Psoas muscle (tissue), 8 donors: Measurements from ENCODE around the gene TXNDC8. TPM values are rescaled to one million over a fixed set of nuclear protein-coding genes. Genes with fewer than 3 reads are reported as not detected.
"Not testable (repeated sequence)": the region's sequence is repeated elsewhere in the genome, so short reads cannot be mapped to it uniquely, and the experiment has no call there.

Source experiments
- ATAC-seq, 4 donors: fragments of 200-7000 bp; cut with Tn5 transposase; one replicate each; pipeline ENCODE4 v1.9.1; 2020; ENCODE audit warnings: moderate library complexity in 3 of 4, mild to moderate bottlenecking in 2 of 4
- DNase-seq, 2 donors: peaks; one replicate each; pipeline ENCODE4 v3.0.0-alpha.2; 2020
- H3K27ac ChIP-seq: fragments of 200-600 bp; one replicate; pipeline ENCODE4 v1.8.0; 2022
- H3K27me3 ChIP-seq, 3 donors: fragments of 200-600 bp in 1 of 3; one replicate each; pipeline versions ENCODE4 v1.6.1 to v1.8.0; 2013 to 2022; ENCODE audit warnings: low read length in 2 of 3, mild to moderate bottlenecking in 2 of 3, moderate library complexity in 1 of 3; ENCODE audit not compliant: insufficient read depth in 3 of 3
- H3K36me3 ChIP-seq, 2 donors: fragments of 200-600 bp in 1 of 2; one replicate each; pipeline versions ENCODE4 v1.6.1 to v1.8.0; 2013 to 2022; ENCODE audit warnings: low read depth in 1 of 2, mild to moderate bottlenecking in 1 of 2, moderate library complexity in 1 of 2; ENCODE audit not compliant: insufficient read depth in 1 of 2
- H3K4me1 ChIP-seq: fragments of 200-600 bp; one replicate; pipeline ENCODE4 v1.8.0; 2022
- H3K4me3 ChIP-seq: fragments of 200-600 bp; one replicate; pipeline ENCODE4 v1.8.0; 2022; ENCODE audit warnings: mild to moderate bottlenecking
- H3K9me3 ChIP-seq: fragments of 200-600 bp; one replicate; pipeline ENCODE4 v1.8.0; 2022
- CTCF ChIP-seq: fragments of 200-600 bp; IDR thresholded peaks from one replicate; pipeline ENCODE4 v1.8.0; 2022; ENCODE audit warnings: antibody characterized with exemption
- WGBS, 3 donors: extraction: QIAGEN DNeasy Blood & Tissue Kit; methylation state at CpG; one replicate each; pipeline versions ENCODE4 v1.1.6 to v1.1.7; 2013; 5-methylcytosine and 5-hydroxymethylcytosine counted together
- intact Hi-C, 2 donors: fragments of 100-400 bp; cut with DNase I; formaldehyde crosslinking; loops; one replicate each; pipeline versions ENCODE4 v1.11.0 to v1.14.2; 2022
- polyA plus RNA-seq, 3 donors: library from polyadenylated mRNA; stranded (reverse); fragments of 200-250 nt; gene quantifications; one replicate each; pipeline ENCODE4 v1.2.3, GENCODE V29; 2013
- total RNA-seq, 4 donors: library from RNA; stranded (reverse); fragmentation: NEBNext Ultra II Directional in 2 of 4; extraction: Animal tissue kit (Norgen Biotek cat#: 25700) in 2 of 4; gene quantifications; one replicate each; pipeline versions ENCODE4 v1.2.1 to v1.2.4, GENCODE V29; 2021 to 2023
- donor health status: healthy with polysubstance abuse.
- donor health status: DM: no; HTN: no; CAD: no; lungs with moderate emphysema.
- donor health status: Bipolar disorder and iron deficiency.
- donor health status: healthy.
- donor health status: DM: yes; HTN: yes; CAD: no.
- donor health status: DM: no; HTN: no; CAD: no.
- donor health status: DM: no; HTN: no; CAD: no.
- donor health status: DM: yes; HTN: yes; CAD: no.

TXNDC8 gene
- total and polyA plus RNA-seq, 7 donors = not detected

GRCh38 chr9:110316261-110317075 is 21.2 kb downstream of the TXNDC8 start:
- ATAC-seq = no peak
- no peak overlapping the region for H3K4me3 ChIP-seq
- no peak overlapping the region for H3K27ac ChIP-seq

GRCh38 chr9:110311978-110312377 is 25.7 kb downstream of the TXNDC8 start:
- H3K27me3 ChIP-seq, DNase-seq, H3K4me3 ChIP-seq, intact Hi-C loops, H3K4me1 ChIP-seq, H3K36me3 ChIP-seq, H3K27ac ChIP-seq, ATAC-seq, H3K9me3 ChIP-seq: not testable (repeated sequence)
- WGBS, 3 donors = 92 to 97% (median 96%) methylated on average over 2 of the region's 2 CpGs

More at GRCh38 chr9:110316261-110317075, 21.2 kb downstream of the TXNDC8 start:
- 44 to 54% (median 45%) methylated on average over 6 of the region's 6 CpGs for WGBS, 3 donors
- intact Hi-C loops = no loop called here
- Histone ChIP-seq H3K4me1 (no peaks in the 10 kb centered on the region), H3K9me3 (no peaks in the 10 kb centered on the region), H3K36me3 (no peaks in the 10 kb centered on the region), H3K27me3 (no peaks in the 10 kb centered on the region)
- DNase-seq = no peak
- TF ChIP-seq CTCF = no peak

GRCh38 chr9:110309681-110310080 is 28.0 kb downstream of the TXNDC8 start:
- no peaks in the 10 kb centered on the region for H3K9me3 ChIP-seq
- DNase-seq (no peak), ATAC-seq (no peak)
- H3K27ac ChIP-seq = no peak overlapping the region
- intact Hi-C loops = no loop called here
- no peaks in the 10 kb centered on the region for H3K36me3 ChIP-seq
- no peak overlapping the region for H3K4me3 ChIP-seq
- peaks cover 0 to 4% (median 0%) of the 10 kb centered on the region in 3 donors for H3K27me3 ChIP-seq
- no peaks in the 10 kb centered on the region for H3K4me1 ChIP-seq
- TF ChIP-seq CTCF = no peak
- WGBS, 3 donors = 81 to 96% (median 83%) methylated on average over 1 of the region's 1 CpG

GRCh38 chr9:110308633-110309038 is 29.0 kb downstream of the TXNDC8 start:
- no peak for TF ChIP-seq CTCF
- Histone ChIP-seq H3K36me3 (no peaks in the 10 kb centered on the region), H3K27me3 (peaks cover 0 to 4% (median 0%) of the 10 kb centered on the region in 3 donors), H3K9me3 (no peaks in the 10 kb centered on the region), H3K4me3 (no peak overlapping the region), H3K4me1 (no peaks in the 10 kb centered on the region), H3K27ac (no peak overlapping the region)
- intact Hi-C loops = no loop called here
- ATAC-seq (no peak), DNase-seq (no peak)
- WGBS, 3 donors = 45 to 55% (median 47%) methylated on average over 4 of the region's 4 CpGs

- H3K36me3 ChIP-seq = no peaks in the 10 kb centered on the region
- H3K4me1 ChIP-seq = no peaks in the 10 kb centered on the region
- no peak for ATAC-seq
- no peak overlapping the region for H3K27ac ChIP-seq
- WGBS, 3 donors = 75 to 79% (median 78%) methylated on average over 1 of the region's 1 CpG
- intact Hi-C loops = no loop called here
- no peaks in the 10 kb centered on the region for H3K9me3 ChIP-seq
- H3K27me3 ChIP-seq = peaks cover 0 to 4% (median 0%) of the 10 kb centered on the region in 3 donors
- TF ChIP-seq CTCF = no peak
- DNase-seq = no peak
- no peak overlapping the region for H3K4me3 ChIP-seq
Measured at GRCh38 chr9:110307191-110307590, 30.5 kb downstream of the TXNDC8 start.
